ENCODE data around the gene LILRA2. TPM values are rescaled to one million over a fixed set of nuclear protein-coding genes. Genes with fewer than 3 reads are reported as not detected.
"Not testable (repeated sequence)": the region's sequence is repeated elsewhere in the genome, so short reads cannot be mapped to it uniquely, and the experiment has no call there.

The LILRA2 gene
- polyA plus RNA-seq, 1 donor (not counting 4 experiments of a cell fraction or from before 2014, with no cell fraction given), result not detected

GRCh38 chr19:54576411-54576976, 2.9 kb downstream of the LILRA2 start:
- dilution Hi-C loops (cut with MboI; ENCODE audit: extremely low pct_ligation_motif_present, low sequenced_read_pairs), result no loop called here
- peaks cover 6% of the 10 kb centered on the region for H3K9me3 ChIP-seq (ENCODE audit: control insufficient read depth, low read depth, low read length)
- no peak for DNase-seq (ENCODE audit: low read depth, low spot score)
- no peaks in the 10 kb centered on the region for H3K79me2 ChIP-seq (ENCODE audit: control insufficient read depth, insufficient read depth, low read length)
- no peaks in the 10 kb centered on the region for H3K4me1 ChIP-seq (ENCODE audit: control insufficient read depth, extremely low read depth, insufficient read depth, low read length)
- no peaks in the 10 kb centered on the region for H4K20me1 ChIP-seq (ENCODE audit: control insufficient read depth, extremely low read depth, insufficient read depth, low read length)
- H3K27ac ChIP-seq (ENCODE audit: control insufficient read depth, insufficient read depth, low read length), result no peak overlapping the region
- no peaks in the 10 kb centered on the region for H3K36me3 ChIP-seq (ENCODE audit: control insufficient read depth in 2 of 2, extremely low read depth in 1 of 2, insufficient read depth in 2 of 2, low read length in 2 of 2)
- no peaks in the 10 kb centered on the region for H3K27me3 ChIP-seq (ENCODE audit: control insufficient read depth, extremely low read depth, insufficient read depth, low read length)
- H3K9ac ChIP-seq (ENCODE audit: control insufficient read depth, extremely low read depth, insufficient read depth, low read length), result no peak overlapping the region
- no peak for FAIRE-seq
- no peak overlapping the region for H3K4me3 ChIP-seq (ENCODE audit: control insufficient read depth in 2 of 3, extremely low read depth in 1 of 3, insufficient read depth in 2 of 3, low read depth in 1 of 3, low read length in 3 of 3)
- H3K9me1 ChIP-seq (ENCODE audit: control insufficient read depth, extremely low read depth, insufficient read depth, low read length), result no peaks in the 10 kb centered on the region
- no peak overlapping the region for H3K4me2 ChIP-seq (ENCODE audit: control insufficient read depth, extremely low read depth, insufficient read depth, low read depth, low read length)
- TF ChIP-seq EZH2 (IDR thresholded peaks at IDR 0.05; ENCODE audit: low read length) (no peak), CTCF (optimal IDR thresholded peaks at IDR 0.05 in 1 of 3, IDR thresholded peaks at IDR 0.05 in 1 of 3, conservative IDR thresholded peaks at IDR 0.05 in 1 of 3; ENCODE audit: extremely low read depth in 1 of 3, insufficient read depth in 2 of 3, low read length in 3 of 3) (no peak)
- H2AFZ ChIP-seq (ENCODE audit: control insufficient read depth, low read length), result no peak overlapping the region

GRCh38 chr19:54577334-54577733, 3.7 kb downstream of the LILRA2 start:
- DNase-seq (ENCODE audit: low read depth, low spot score), result no peak
- Histone ChIP-seq H3K27ac (ENCODE audit: control insufficient read depth, insufficient read depth, low read length) (no peak overlapping the region), H3K79me2 (ENCODE audit: control insufficient read depth, insufficient read depth, low read length) (no peaks in the 10 kb centered on the region), H3K36me3 (ENCODE audit: control insufficient read depth in 2 of 2, extremely low read depth in 1 of 2, insufficient read depth in 2 of 2, low read length in 2 of 2) (no peaks in the 10 kb centered on the region), H3K4me2 (ENCODE audit: control insufficient read depth, extremely low read depth, insufficient read depth, low read depth, low read length) (no peak overlapping the region), H4K20me1 (ENCODE audit: control insufficient read depth, extremely low read depth, insufficient read depth, low read length) (no peaks in the 10 kb centered on the region), H3K4me3 (ENCODE audit: control insufficient read depth in 2 of 3, extremely low read depth in 1 of 3, insufficient read depth in 2 of 3, low read depth in 1 of 3, low read length in 3 of 3) (no peak overlapping the region), H3K4me1 (ENCODE audit: control insufficient read depth, extremely low read depth, insufficient read depth, low read length) (no peaks in the 10 kb centered on the region), H3K9me3 (ENCODE audit: control insufficient read depth, low read depth, low read length) (peaks cover 6% of the 10 kb centered on the region), H3K27me3 (ENCODE audit: control insufficient read depth, extremely low read depth, insufficient read depth, low read length) (no peaks in the 10 kb centered on the region), H3K9me1 (ENCODE audit: control insufficient read depth, extremely low read depth, insufficient read depth, low read length) (no peaks in the 10 kb centered on the region), H3K9ac (ENCODE audit: control insufficient read depth, extremely low read depth, insufficient read depth, low read length) (no peak overlapping the region), H2AFZ (ENCODE audit: control insufficient read depth, low read length) (no peak overlapping the region)
- no peak for FAIRE-seq
- dilution Hi-C loops (cut with MboI; ENCODE audit: extremely low pct_ligation_motif_present, low sequenced_read_pairs), result no loop called here
- TF ChIP-seq CTCF (optimal IDR thresholded peaks at IDR 0.05 in 1 of 3, IDR thresholded peaks at IDR 0.05 in 1 of 3, conservative IDR thresholded peaks at IDR 0.05 in 1 of 3; ENCODE audit: extremely low read depth in 1 of 3, insufficient read depth in 2 of 3, low read length in 3 of 3) (no peak), EZH2 (IDR thresholded peaks at IDR 0.05; ENCODE audit: low read length) (no peak)

- H3K4me2 ChIP-seq (ENCODE audit: control insufficient read depth, extremely low read depth, insufficient read depth, low read depth, low read length); FAIRE-seq; H3K9ac ChIP-seq (ENCODE audit: control insufficient read depth, extremely low read depth, insufficient read depth, low read length); H3K9me1 ChIP-seq (ENCODE audit: control insufficient read depth, extremely low read depth, insufficient read depth, low read length); H3K9me3 ChIP-seq (ENCODE audit: control insufficient read depth, low read depth, low read length); H3K79me2 ChIP-seq (ENCODE audit: control insufficient read depth, insufficient read depth, low read length); H3K27ac ChIP-seq (ENCODE audit: control insufficient read depth, insufficient read depth, low read length); H3K27me3 ChIP-seq (ENCODE audit: control insufficient read depth, extremely low read depth, insufficient read depth, low read length); H4K20me1 ChIP-seq (ENCODE audit: control insufficient read depth, extremely low read depth, insufficient read depth, low read length); DNase-seq (ENCODE audit: low read depth, low spot score); H3K4me3 ChIP-seq (ENCODE audit: control insufficient read depth in 2 of 3, extremely low read depth in 1 of 3, insufficient read depth in 2 of 3, low read depth in 1 of 3, low read length in 3 of 3); dilution Hi-C loops (cut with MboI; ENCODE audit: extremely low pct_ligation_motif_present, low sequenced_read_pairs); H3K4me1 ChIP-seq (ENCODE audit: control insufficient read depth, extremely low read depth, insufficient read depth, low read length); H3K36me3 ChIP-seq (ENCODE audit: control insufficient read depth in 2 of 2, extremely low read depth in 1 of 2, insufficient read depth in 2 of 2, low read length in 2 of 2); H2AFZ ChIP-seq (ENCODE audit: control insufficient read depth, low read length): not testable (repeated sequence)
Observed at GRCh38 chr19:54578268-54578667, 4.7 kb downstream of the LILRA2 start.
